ENCODE data around the gene SLC38A3. TPM values are rescaled to one million over a fixed set of nuclear protein-coding genes. Genes with fewer than 3 reads are reported as not detected.
A peak's percentile ranks its signal among the peaks of the same experiment; 100 is the strongest.

Gene SLC38A3
- total and polyA plus RNA-seq, 9 of the 15 experiments (the other 6 are each of a cell fraction or from before 2014, with no cell fraction given), result 0.09 to 0.38 (median 0.16) TPM; not detected in 6

GRCh38 chr3:50267280-50267913 is 62.3 kb downstream of the SLC38A3 start (continued):
- TF ChIP-seq VEZF1 (CRISPR knock-in tag; IDR thresholded peaks at IDR 0.05), result peak; percentile 30; the same call in 1 of the 2 replicates
- no peak for TF ChIP-seq SUPT5H (IDR thresholded peaks at IDR 0.05)
- no peak for TF ChIP-seq MAFF (IDR thresholded peaks at IDR 0.05; ENCODE audit: low read length)
- no peak for TF ChIP-seq RNF219 (CRISPR knock-in tag; IDR thresholded peaks at IDR 0.05)
- no peak for TF ChIP-seq ZNF224 (CRISPR knock-in tag; IDR thresholded peaks at IDR 0.05)
- no peak for TF ChIP-seq ZNF239 (CRISPR knock-in tag; IDR thresholded peaks at IDR 0.05)

- ChIA-PET CTCF (ENCODE audit: low intra/inter-chr PET ratio) (no interaction called here), POLR2A (interaction anchor here (0.9 to 1.2 kb wide), 2 partner anchors 16 to 73 kb away, joined by 3 read pairs; no protein-coding TSS in a partner anchor)
- FAIRE-seq (no peak), DNase-seq (ENCODE audit: extremely low read depth in 1 of 4, low spot score in 3 of 4) (no peak), ATAC-seq (no peak)
- Histone ChIP-seq H3K4me1 (replicated peaks in 1 of 2; ENCODE audit: control insufficient read depth in 2 of 2, insufficient read depth in 2 of 2, low read length in 2 of 2) (peaks cover 6 to 59% of the 10 kb centered on the region in 2 experiments; a peak in 4 of 5 replicates), H3K27ac (ENCODE audit: extremely low read depth, low read depth, low read length) (no peak overlapping the region), H3K4me3 (no peak overlapping the region), H2AFZ (ENCODE audit: low read depth, low read length) (no peak overlapping the region), H4K20me1 (replicated peaks; ENCODE audit: control insufficient read depth, insufficient read depth, low read length) (no peaks in the 10 kb centered on the region; the same call in 1 of the 2 replicates), H3K36me3 (ENCODE audit: control insufficient read depth, insufficient read depth, low read length) (no peaks in the 10 kb centered on the region), H3K4me2 (ENCODE audit: insufficient read depth, low read length) (no peak overlapping the region), H3K9me3 (replicated peaks; ENCODE audit: control insufficient read depth, insufficient read depth, low read depth, low read length) (no peaks in the 10 kb centered on the region), H3K9me1 (ENCODE audit: control insufficient read depth, insufficient read depth, low read length) (no peaks in the 10 kb centered on the region), H3K9ac (ENCODE audit: insufficient read depth in 1 of 2, low read depth in 2 of 2, low read length in 2 of 2) (no peak overlapping the region), H3K79me2 (ENCODE audit: control insufficient read depth, insufficient read depth, low read length) (no peaks in the 10 kb centered on the region), H3K27me3 (ENCODE audit: control insufficient read depth in 2 of 2, insufficient read depth in 2 of 2, low read length in 2 of 2) (no peaks in the 10 kb centered on the region)
- no peak for TF ChIP-seq SP2 (IDR thresholded peaks at IDR 0.05; ENCODE audit: extremely low read depth, low read depth, low read length, poor library complexity, severe bottlenecking)
- no peak for TF ChIP-seq ZNF324 (CRISPR knock-in tag; IDR thresholded peaks at IDR 0.05)
- no peak for TF ChIP-seq EWSR1 (IDR thresholded peaks at IDR 0.05; ENCODE audit: borderline replicate concordance, low read depth, partially characterized antibody)
- no peak for TF ChIP-seq BCOR (IDR thresholded peaks at IDR 0.05)
- no peak for TF ChIP-seq IRF2 (CRISPR knock-in tag; IDR thresholded peaks at IDR 0.05)
- TF ChIP-seq KLF1 (tag; IDR thresholded peaks at IDR 0.05), result no peak
- no peak for TF ChIP-seq NRF1 (conservative IDR thresholded peaks at IDR 0.05 in 1 of 2, IDR thresholded peaks at IDR 0.05 in 1 of 2)
- TF ChIP-seq ZNF124 (CRISPR knock-in tag; IDR thresholded peaks at IDR 0.05), result no peak
- TF ChIP-seq IRF9 (tag; IDR thresholded peaks at IDR 0.05), result no peak
- TF ChIP-seq DACH1 (IDR thresholded peaks at IDR 0.05; ENCODE audit: partially characterized antibody), result no peak
- no peak for TF ChIP-seq GABPA (tag; conservative IDR thresholded peaks at IDR 0.05; ENCODE audit: low read depth)
- 0% methylated on average over 3 of the region's 3 CpGs for WGBS (ENCODE audit: insufficient coverage, low coverage, missing lambda C conversion rate)
- no TSS peak for BruUV-seq (replicated peaks)
- in situ Hi-C loops (cut with MboI) (no loop called here), intact Hi-C loops (cut with micrococcal nuclease) (no loop called here)
Observed at GRCh38 chr3:50268276-50268675, 63.2 kb downstream of the SLC38A3 start.

Data from K562 (cell line).